Neural progenitor cell (in vitro differentiated cells): ENCODE data around the gene TRIP12.

Experiments
- EZH2 ChIP-seq: fragments of 200-600 bp; sonication (generic); IDR thresholded peaks from 2 replicates; pipeline ENCODE4 v1.6.1; 2017; ENCODE audit warnings: antibody characterized with exemption, mild to moderate bottlenecking, moderate library complexity
- EZH2phosphoT487 ChIP-seq: fragments of 200-600 bp; sonication (generic); IDR thresholded peaks from 2 replicates; pipeline ENCODE4 v1.6.1; 2017; ENCODE audit warnings: antibody characterized with exemption
- TF ChIP-seq, protein P1 (sequence below): fragments of 200-600 bp; sonication (generic); IDR thresholded peaks from 2 replicates; pipeline ENCODE4 v1.5.1; 2017; ENCODE audit warnings: antibody characterized with exemption, mild to moderate bottlenecking

GRCh38 chr2:229810786-229811185 lies 111.0 kb downstream of the TRIP12 start:
- TF ChIP-seq, protein P1, sequence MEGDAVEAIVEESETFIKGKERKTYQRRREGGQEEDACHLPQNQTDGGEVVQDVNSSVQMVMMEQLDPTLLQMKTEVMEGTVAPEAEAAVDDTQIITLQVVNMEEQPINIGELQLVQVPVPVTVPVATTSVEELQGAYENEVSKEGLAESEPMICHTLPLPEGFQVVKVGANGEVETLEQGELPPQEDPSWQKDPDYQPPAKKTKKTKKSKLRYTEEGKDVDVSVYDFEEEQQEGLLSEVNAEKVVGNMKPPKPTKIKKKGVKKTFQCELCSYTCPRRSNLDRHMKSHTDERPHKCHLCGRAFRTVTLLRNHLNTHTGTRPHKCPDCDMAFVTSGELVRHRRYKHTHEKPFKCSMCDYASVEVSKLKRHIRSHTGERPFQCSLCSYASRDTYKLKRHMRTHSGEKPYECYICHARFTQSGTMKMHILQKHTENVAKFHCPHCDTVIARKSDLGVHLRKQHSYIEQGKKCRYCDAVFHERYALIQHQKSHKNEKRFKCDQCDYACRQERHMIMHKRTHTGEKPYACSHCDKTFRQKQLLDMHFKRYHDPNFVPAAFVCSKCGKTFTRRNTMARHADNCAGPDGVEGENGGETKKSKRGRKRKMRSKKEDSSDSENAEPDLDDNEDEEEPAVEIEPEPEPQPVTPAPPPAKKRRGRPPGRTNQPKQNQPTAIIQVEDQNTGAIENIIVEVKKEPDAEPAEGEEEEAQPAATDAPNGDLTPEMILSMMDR: no peak
- TF ChIP-seq EZH2phosphoT487 (no peak), EZH2 (no peak)
